GM12872 (cell line): ENCODE results near the gene PTGIR.

Experiments used
- CTCF ChIP-seq: IDR thresholded peaks from 3 replicates; pipeline ENCODE4 v1.5.1; 2011; ENCODE audit warnings: low read depth, mild to moderate bottlenecking, low read length, moderate library complexity; ENCODE audit not compliant: insufficient read depth

PTGIR gene

GRCh38 chr19:46574533-46574932, 50.4 kb downstream of the PTGIR start:
- no peak for TF ChIP-seq CTCF

DNA sequence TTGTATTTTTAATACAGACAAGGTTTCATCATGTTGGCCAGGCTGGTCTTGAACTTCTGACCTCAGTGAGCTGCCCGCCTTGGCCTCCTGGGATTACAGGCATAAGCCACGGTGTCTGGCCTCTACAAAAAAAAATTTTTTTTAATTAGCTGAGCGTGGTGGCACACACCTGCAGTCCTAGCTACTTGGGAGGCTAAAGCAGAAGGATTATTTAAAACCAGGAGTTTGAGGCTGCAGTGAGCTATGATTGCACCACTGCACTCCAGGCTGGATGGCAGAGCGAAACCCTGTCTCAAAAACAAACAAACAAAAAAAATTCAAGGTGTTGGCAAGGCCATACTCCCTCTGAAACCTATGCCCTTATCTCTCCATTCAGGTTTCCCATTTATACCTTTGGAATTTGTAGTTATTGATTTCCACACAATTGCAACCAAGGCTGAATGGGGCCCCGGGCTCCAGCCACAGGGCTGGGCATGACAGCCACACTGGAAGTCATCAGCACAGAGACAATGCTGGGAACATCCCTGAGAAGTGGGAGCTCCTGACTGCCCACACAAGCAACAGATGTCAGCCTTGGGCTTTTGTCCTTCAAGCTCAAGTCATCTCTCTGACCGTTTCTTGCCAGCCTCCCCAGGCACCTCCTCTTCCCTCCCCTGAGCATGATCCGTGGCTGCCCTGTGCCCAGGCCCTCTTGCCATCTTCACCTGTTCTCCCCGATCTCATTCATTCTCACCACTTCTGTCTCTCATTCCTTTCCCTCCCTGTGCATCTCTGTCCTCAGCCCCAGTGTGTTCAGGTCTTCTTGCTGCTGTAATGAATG, 51.0 kb downstream of the PTGIR start:
- TF ChIP-seq CTCF, result no peak

- TF ChIP-seq CTCF, result 0 out of 3 replicates have a peak, but pooled peaks have one; percentile 3
Observed at GRCh38 chr19:46571495-46571894, 53.4 kb downstream of the PTGIR start.
